Aorta (tissue), 5 donors: Measurements from ENCODE around the gene MEX3D. TPM values are rescaled to one million over a fixed set of nuclear protein-coding genes. Genes with fewer than 3 reads are reported as not detected.
"Not testable (repeated sequence)": the region's sequence is repeated elsewhere in the genome, so short reads cannot be mapped to it uniquely, and the experiment has no call there.

Experiments used
- ATAC-seq: fragments of 200-7000 bp; cut with Tn5 transposase; one replicate; pipeline ENCODE4 v1.9.1; 2022; ENCODE audit warnings: moderate library complexity; ENCODE audit not compliant: low FRiP score
- DNase-seq, 2 donors: peaks; one replicate each; pipeline ENCODE4 v3.0.0-alpha.2; 2020
- H3K27ac ChIP-seq, 2 donors: one replicate each; pipeline ENCODE4 v1.5.1; 2013; ENCODE audit warnings: low read length in 2 of 2, mild to moderate bottlenecking in 2 of 2, moderate library complexity in 2 of 2, control low read depth in 1 of 2, inconsistent platforms in 1 of 2, low read depth in 1 of 2
- H3K27me3 ChIP-seq, 2 donors: one replicate each; pipeline ENCODE4 v1.6.1; 2013; ENCODE audit warnings: control low read depth in 1 of 2, low read length in 1 of 2, mild to moderate bottlenecking in 1 of 2, moderate library complexity in 1 of 2; ENCODE audit not compliant: insufficient read depth in 2 of 2, control insufficient read depth in 1 of 2
- H3K36me3 ChIP-seq, 2 donors: one replicate each; pipeline ENCODE4 v1.6.1; 2013; ENCODE audit warnings: control low read depth in 1 of 2, low read length in 1 of 2, mild to moderate bottlenecking in 1 of 2; ENCODE audit not compliant: insufficient read depth in 2 of 2, control insufficient read depth in 1 of 2
- H3K4me1 ChIP-seq, 2 donors: one replicate each; pipeline ENCODE4 v1.6.1; 2013; ENCODE audit warnings: low read length in 2 of 2, control low read depth in 1 of 2, mild to moderate bottlenecking in 1 of 2, moderate library complexity in 1 of 2; ENCODE audit not compliant: insufficient read depth in 2 of 2, control insufficient read depth in 1 of 2
- H3K4me3 ChIP-seq, 2 donors: one replicate each; pipeline ENCODE4 v1.5.1; 2013; ENCODE audit warnings: low read length in 2 of 2, control low read depth in 1 of 2, mild to moderate bottlenecking in 1 of 2
- H3K9me3 ChIP-seq: one replicate; pipeline ENCODE4 v1.6.1; 2013; ENCODE audit warnings: mild to moderate bottlenecking, low read length; ENCODE audit not compliant: control insufficient read depth
- WGBS, 2 donors: extraction: QIAGEN DNeasy Blood & Tissue Kit; methylation state at CpG; one replicate each; pipeline ENCODE4 v1.1.7; 2013; 5-methylcytosine and 5-hydroxymethylcytosine counted together
- intact Hi-C, 2 donors: fragments of 100-400 bp; cut with DNase I; formaldehyde crosslinking; loops; one replicate each; pipeline versions ENCODE4 v1.14.2 to v1.15.0; 2022
- polyA plus RNA-seq, 2 donors: library from polyadenylated mRNA; stranded (reverse); fragments of 200-250 nt; gene quantifications; one replicate each; pipeline ENCODE4 v1.2.3, GENCODE V29; 2013
- total RNA-seq, 2 donors: library from RNA; stranded (reverse); fragmentation: NEBNext Ultra II Directional; extraction: Animal tissue kit (Norgen Biotek cat#: 25700); gene quantifications; one replicate each; pipeline ENCODE4 v1.2.1, GENCODE V29; 2021
- donor health status: healthy with polysubstance abuse.
- donor health status: Bipolar disorder and iron deficiency.
- donor health status: DM: no; HTN: no; CAD: no.
- donor health status: DM: no; HTN: no; CAD: no.
- donor health status: DM: yes; HTN: yes; CAD: no.

MEX3D gene
- total and polyA plus RNA-seq, 4 donors, result 3.6 to 20.5 (median 11.2) TPM

GRCh38 chr19:1555487-1556389 is 12.4 kb downstream of the MEX3D start:
- H3K27ac ChIP-seq, result no peak overlapping the region
- ATAC-seq, result no peak
- DNase-seq, result peak in 1 of 2 donors; percentile 48
- no peaks in the 10 kb centered on the region for H3K9me3 ChIP-seq
- 92 to 94% methylated on average over 91 to 121 of the region's 121 CpGs for WGBS, 2 donors
- intact Hi-C loops, result no loop called here
- H3K4me3 ChIP-seq, result no peak overlapping the region
- H3K27me3 ChIP-seq, result no peaks in the 10 kb centered on the region
- no peaks in the 10 kb centered on the region for H3K4me1 ChIP-seq
- H3K36me3 ChIP-seq, result peaks cover 0 to 2% of the 10 kb centered on the region in 2 donors

- intact Hi-C loops, result no loop called here
- 85 to 87% methylated on average over 24 of the region's 24 CpGs for WGBS, 2 donors
- Histone ChIP-seq H3K4me1 (no peaks in the 10 kb centered on the region), H3K27ac (no peak overlapping the region), H3K4me3 (no peak overlapping the region), H3K9me3 (no peaks in the 10 kb centered on the region), H3K27me3 (no peaks in the 10 kb centered on the region), H3K36me3 (peaks cover 0 to 2% of the 10 kb centered on the region in 2 donors)
- DNase-seq (peak in 1 of 2 donors; percentile 61), ATAC-seq (no peak)
Measured at GRCh38 chr19:1554968-1555367, 13.2 kb downstream of the MEX3D start.

GRCh38 chr19:1553415-1553814 is 14.7 kb downstream of the MEX3D start:
- H3K27me3 ChIP-seq, result no peaks in the 10 kb centered on the region
- ATAC-seq, result no peak
- no peak for DNase-seq
- whole genome bisulfite sequencing, 2 donors, result 85 to 89% methylated on average over 10 of the region's 10 CpGs
- peaks cover 0 to 2% of the 10 kb centered on the region in 2 donors for H3K36me3 ChIP-seq
- intact Hi-C loops, result no loop called here
- no peaks in the 10 kb centered on the region for H3K9me3 ChIP-seq
- H3K4me1 ChIP-seq, result no peaks in the 10 kb centered on the region
- no peak overlapping the region for H3K4me3 ChIP-seq
- no peak overlapping the region for H3K27ac ChIP-seq

GRCh38 chr19:1551068-1552040 is 16.8 kb downstream of the MEX3D start:
- H3K9me3 ChIP-seq, result no peaks in the 10 kb centered on the region
- H3K4me3 ChIP-seq, result no peak overlapping the region
- intact Hi-C loops, result no loop called here
- no peaks in the 10 kb centered on the region for H3K27me3 ChIP-seq
- 88 to 91% methylated on average over 17 of the region's 17 CpGs for WGBS, 2 donors
- DNase-seq, result no peak
- no peak for ATAC-seq
- peaks cover 0 to 2% of the 10 kb centered on the region in 2 donors for H3K36me3 ChIP-seq
- H3K4me1 ChIP-seq, result no peaks in the 10 kb centered on the region
- no peak overlapping the region for H3K27ac ChIP-seq

GRCh38 chr19:1549332-1549945 is 18.7 kb downstream of the MEX3D start:
- DNase-seq (no peak), ATAC-seq (no peak)
- no peaks in the 10 kb centered on the region for H3K36me3 ChIP-seq
- intact Hi-C loops, result loop anchor here (5.0 to 10.0 kb wide), 2 partner anchors 123 to 275 kb away; no protein-coding TSS in a partner anchor
- no peaks in the 10 kb centered on the region for H3K9me3 ChIP-seq
- no peak overlapping the region for H3K27ac ChIP-seq
- H3K27me3 ChIP-seq, result no peaks in the 10 kb centered on the region
- no peak overlapping the region for H3K4me3 ChIP-seq
- 86 to 95% methylated on average over 4 of the region's 4 CpGs for WGBS, 2 donors
- no peaks in the 10 kb centered on the region for H3K4me1 ChIP-seq

- DNase-seq, result peak in 1 of 2 donors; percentile 63
- peak; percentile 62 for ATAC-seq
- no peaks in the 10 kb centered on the region for H3K36me3 ChIP-seq
- WGBS, 2 donors, result 4 to 6% methylated on average over 17 of the region's 17 CpGs
- no peaks in the 10 kb centered on the region for H3K9me3 ChIP-seq
- no peaks in the 10 kb centered on the region for H3K27me3 ChIP-seq
- H3K4me1 ChIP-seq, result no peaks in the 10 kb centered on the region
- H3K4me3 ChIP-seq, result no peak overlapping the region
- H3K27ac ChIP-seq, result no peak overlapping the region
- intact Hi-C loops, result loop anchor here in 1 of 2 donors (10.0 kb wide), 1 partner anchor 284 kb away; no protein-coding TSS in a partner anchor
Measured at GRCh38 chr19:1540365-1540925, 27.7 kb downstream of the MEX3D start.

- peak in 1 of 2 donors; percentile 33 for DNase-seq
- not testable (repeated sequence) for H3K9me3 ChIP-seq, H3K4me3 ChIP-seq, H3K27ac ChIP-seq, H3K27me3 ChIP-seq, H3K36me3 ChIP-seq, ATAC-seq, H3K4me1 ChIP-seq
- WGBS, 2 donors, result 76 to 83% methylated on average over 11 of the region's 11 CpGs
- intact Hi-C loops, result loop anchor here in 1 of 2 donors (10.0 kb wide), 1 partner anchor 285 kb away; no protein-coding TSS in a partner anchor
Measured at GRCh38 chr19:1539749-1540148, 28.4 kb downstream of the MEX3D start.

- 5 to 10% methylated on average over 15 of the region's 15 CpGs for WGBS, 2 donors
- H3K27ac ChIP-seq, result no peak overlapping the region
- no peaks in the 10 kb centered on the region for H3K27me3 ChIP-seq
- no peaks in the 10 kb centered on the region for H3K4me1 ChIP-seq
- no peak overlapping the region for H3K4me3 ChIP-seq
- no peaks in the 10 kb centered on the region for H3K9me3 ChIP-seq
- ATAC-seq, result no peak
- DNase-seq, result no peak
- H3K36me3 ChIP-seq, result no peaks in the 10 kb centered on the region
- intact Hi-C loops, result no loop called here
Measured at GRCh38 chr19:1538978-1539377, 29.1 kb downstream of the MEX3D start.
